PFSK-1 (cell line): ENCODE measurements around the gene PSAPL1.

ENCODE experiments used
- FOXP2 ChIP-seq: optimal IDR thresholded peaks from 2 replicates; pipeline ENCODE3; 2011; ENCODE audit warnings: borderline replicate concordance, control low read depth, inconsistent platforms; ENCODE audit not compliant: insufficient read depth; ENCODE audit errors: extremely low read length, extremely low read depth
- POLR2AphosphoS5 ChIP-seq: IDR thresholded peaks from 2 replicates; pipeline ENCODE4 v1.6.1; 2012; ENCODE audit warnings: low read depth, mild to moderate bottlenecking, control low read depth, low read length, moderate library complexity
- REST ChIP-seq, 2 experiments: IDR thresholded peaks; 2 replicates each; pipeline versions ENCODE4 v1.6.1 to v1.8.0; 2011 to 2012; ENCODE audit warnings: low read depth in 2 of 2, low read length in 2 of 2, control low read depth in 1 of 2, inconsistent platforms in 1 of 2, mild to moderate bottlenecking in 1 of 2, moderate library complexity in 1 of 2; ENCODE audit not compliant: insufficient read depth in 1 of 2
- SIN3A ChIP-seq: IDR thresholded peaks from 2 replicates; pipeline ENCODE4 v1.6.1; 2012; ENCODE audit warnings: mild to moderate bottlenecking, low read length, moderate library complexity, borderline replicate concordance; ENCODE audit not compliant: insufficient read depth
- TAF1 ChIP-seq: IDR thresholded peaks from 2 replicates; pipeline ENCODE4 v1.6.1; 2012; ENCODE audit warnings: low read length, control low read depth, borderline replicate concordance; ENCODE audit not compliant: insufficient read depth

The PSAPL1 gene

GRCh38 chr4:7382634-7383014 is 52.1 kb downstream of the PSAPL1 start:
- TF ChIP-seq REST (IDR thresholded peaks at IDR 0.05; ENCODE audit: insufficient read depth in 1 of 2, low read depth in 2 of 2, low read length in 2 of 2) (no peak), SIN3A (no peak), FOXP2 (no peak), POLR2AphosphoS5 (no peak), TAF1 (no peak)

GRCh38 chr4:7381890-7382633 is 52.7 kb downstream of the PSAPL1 start:
- TF ChIP-seq SIN3A (no peak), REST (IDR thresholded peaks at IDR 0.05; ENCODE audit: insufficient read depth in 1 of 2, low read depth in 2 of 2, low read length in 2 of 2) (no peak), FOXP2 (no peak), POLR2AphosphoS5 (no peak), TAF1 (no peak)

GRCh38 chr4:7381221-7381889 is 53.4 kb downstream of the PSAPL1 start:
- TF ChIP-seq POLR2AphosphoS5, result no peak
- TF ChIP-seq REST (IDR thresholded peaks at IDR 0.05; ENCODE audit: insufficient read depth in 1 of 2, low read depth in 2 of 2, low read length in 2 of 2), result no peak
- no peak for TF ChIP-seq TAF1
- TF ChIP-seq SIN3A, result no peak
- TF ChIP-seq FOXP2, result no peak
